HepG2 (cell line): Measurements from ENCODE around the gene SPINK4. TPM values are rescaled to one million over a fixed set of nuclear protein-coding genes. Genes with fewer than 3 reads are reported as not detected.
A peak's percentile ranks its signal among the peaks of the same experiment; 100 is the strongest.

ENCODE experiments used
- ATAC-seq: fragments of 200-7000 bp; cut with Tn5 transposase; 3 replicates; pipeline ENCODE4 v1.9.1; 2020; ENCODE audit warnings: mild to moderate bottlenecking, moderate library complexity
- BruUV-seq: library from RNA; stranded (reverse); fragments of 400-500 nt; replicated peaks from 2 replicates; lab custom pipeline; 2021; lab: Mats Ljungman, UMichigan
- CTCF ChIA-PET: fragments of 300-600 bp; formaldehyde crosslinking; extraction: SDS; loops from one replicate; lab custom pipeline; 2021; ENCODE audit warnings: low total read pairs, inconsistent platforms, low intra/inter-chr PET ratio; lab: Yijun Ruan, JAX
- POLR2A ChIA-PET: fragments of 350-600 bp; sonication (Branson Sonifier 250); formaldehyde crosslinking; loops from one replicate; lab custom pipeline; 2020; ENCODE audit warnings: antibody characterized with exemption, inconsistent platforms; lab: Yijun Ruan, JAX
- DNase-seq: peaks from one replicate; pipeline ENCODE4 v3.0.0-alpha.2; 2015; ENCODE audit warnings: low spot score
- FAIRE-seq: peaks from 3 replicates; lab custom pipeline; 2011; peaks lifted over from hg19 to GRCh38; lab: Jason Lieb, UNC
- H2AFZ ChIP-seq: one replicate; pipeline ENCODE4 v1.6.1; 2011; ENCODE audit warnings: low read length, inconsistent platforms
- H3K27ac ChIP-seq: fragments of 300-600 bp; 3 replicates; pipeline ENCODE4 v1.8.0; 2011; ENCODE audit warnings: mixed run types, mild to moderate bottlenecking, mixed read lengths, low read length, inconsistent platforms; ENCODE audit not compliant: insufficient read depth; ENCODE audit errors: extremely low read length
- H3K27me3 ChIP-seq, 2 experiments: fragments of 200-600 bp in 1 of 2; 2 replicates in 1 of 2; 3 replicates in 1 of 2; pipeline versions ENCODE4 v1.6.0 to v1.8.0; 2011; ENCODE audit warnings: low read length in 2 of 2, mild to moderate bottlenecking in 2 of 2, moderate library complexity in 2 of 2, inconsistent platforms in 1 of 2; ENCODE audit not compliant: insufficient read depth in 2 of 2, control insufficient read depth in 1 of 2
- H3K36me3 ChIP-seq, 2 experiments: fragments of 200-600 bp in 1 of 2; replicated peaks in 1 of 2; 2 replicates in 1 of 2; 3 replicates in 1 of 2; pipeline versions ENCODE4 v1.5.1 to v1.8.0; 2011; ENCODE audit warnings: low read length in 2 of 2, inconsistent platforms in 1 of 2; ENCODE audit not compliant: insufficient read depth in 2 of 2, control insufficient read depth in 1 of 2
- H3K4me1 ChIP-seq: 2 replicates; pipeline ENCODE4 v1.5.1; 2012; ENCODE audit warnings: low read length, inconsistent platforms; ENCODE audit not compliant: insufficient read depth
- H3K4me2 ChIP-seq: 2 replicates; pipeline ENCODE4 v1.6.0; 2011; ENCODE audit warnings: low read depth, low read length, inconsistent platforms
- H3K4me3 ChIP-seq, 3 experiments: fragments of 200-600 bp in 1 of 3; sonication (generic), shearing (Covaris generic) in 1 of 3; replicated peaks in 1 of 3; 2 replicates each; pipeline ENCODE4 v1.5.1; 2011 to 2016; ENCODE audit warnings: low read length in 3 of 3, inconsistent platforms in 2 of 3, low read depth in 2 of 3, mild to moderate bottlenecking in 2 of 3, control low read depth in 1 of 3, mixed read lengths in 1 of 3; ENCODE audit not compliant: insufficient read depth in 1 of 3
- H3K79me2 ChIP-seq: one replicate; pipeline ENCODE4 v1.6.1; 2011; ENCODE audit warnings: low read length, inconsistent platforms; ENCODE audit not compliant: insufficient read depth
- H3K9ac ChIP-seq: 2 replicates; pipeline ENCODE4 v1.6.0; 2011; ENCODE audit warnings: mild to moderate bottlenecking, low read depth, low read length, inconsistent platforms; ENCODE audit not compliant: insufficient read depth
- H3K9me3 ChIP-seq: 2 replicates; pipeline ENCODE4 v1.5.1; 2012; ENCODE audit warnings: mild to moderate bottlenecking, low read length
- H4K20me1 ChIP-seq: 2 replicates; pipeline ENCODE4 v1.6.0; 2011; ENCODE audit warnings: inconsistent platforms, mild to moderate bottlenecking, low read length, moderate library complexity; ENCODE audit not compliant: insufficient read depth
- HHEX ChIP-seq: IDR thresholded peaks from 2 replicates; pipeline ENCODE4 v1.6.1; 2016; ENCODE audit warnings: control low read depth
- NPAS2 ChIP-seq: sonication (generic); formaldehyde crosslinking; IDR thresholded peaks from 2 replicates; pipeline ENCODE4 v1.8.0; 2022; ENCODE audit warnings: mild to moderate bottlenecking, missing genetic modification reagents, borderline replicate concordance
- RBM22 ChIP-seq: fragments of 200-400 bp; formaldehyde crosslinking; optimal IDR thresholded peaks from 2 replicates; pipeline ENCODE3; 2017; ENCODE audit warnings: mild to moderate bottlenecking, low read length, moderate library complexity
- RFXANK ChIP-seq: IDR thresholded peaks from 2 replicates; pipeline ENCODE4 v1.6.1; 2016
- SETDB1 ChIP-seq: sonication (generic); formaldehyde crosslinking; IDR thresholded peaks from 2 replicates; pipeline ENCODE4 v1.5.1; 2020; ENCODE audit warnings: missing genetic modification reagents, mild to moderate bottlenecking, borderline replicate concordance
- ZNF660 ChIP-seq: sonication (generic); formaldehyde crosslinking; IDR thresholded peaks from 2 replicates; pipeline ENCODE4 v1.5.1; 2020; ENCODE audit warnings: mild to moderate bottlenecking, low read depth, missing genetic modification reagents, borderline replicate concordance
- ZNF891 ChIP-seq: sonication (generic); formaldehyde crosslinking; IDR thresholded peaks from 2 replicates; pipeline ENCODE4 v1.5.0; 2020; ENCODE audit warnings: mild to moderate bottlenecking, missing genetic modification reagents
- WGBS: methylation state at CpG from one replicate; pipeline ENCODE4 v1.1.6; 2017; ENCODE audit warnings: low lambda C conversion rate; 5-methylcytosine and 5-hydroxymethylcytosine counted together
- in situ Hi-C: cut with HindIII; loops from 2 replicates; pipeline ENCODE4 v1.10.0; 2017; ENCODE audit warnings: low pct_unique_long_range_greater_than_20kb; ENCODE audit not compliant: extremely low pct_ligation_motif_present
- intact Hi-C: fragments of 100-400 bp; cut with micrococcal nuclease; formaldehyde crosslinking; loops from one replicate; pipeline ENCODE4 v1.10.0; 2022; ENCODE audit not compliant: unreplicated experiment
- polyA plus RNA-seq, 8 experiments: library from polyadenylated mRNA; depleted of rRNA in 3 of 8; stranded (reverse) in 7 of 8; unstranded in 1 of 8; fragments of >200 nt; fragmentation: Illumina TruSeq in 4 of 8; extraction: Trizol in 4 of 8; gene quantifications; 2 replicates each; pipeline versions ENCODE4 v1.2.1 to v1.2.3, GENCODE V29; 2011 to 2016; ENCODE audit warnings: low read depth in 4 of 8, missing spikeins in 1 of 8, mixed read lengths in 1 of 8; ENCODE audit not compliant: insufficient read depth in 1 of 8
- total RNA-seq, 5 experiments: library from RNA; depleted of rRNA; stranded (reverse); fragments of >200 nt; fragmentation: Illumina TruSeq; extraction: Trizol; gene quantifications; 2 replicates each; pipeline ENCODE4 v1.2.3, GENCODE V29; 2016; ENCODE audit warnings: low read depth in 1 of 5

SPINK4 gene
- total and polyA plus RNA-seq, 2 of the 13 experiments (the other 11 are each of a cell fraction or from before 2014, with no cell fraction given): 0.53 to 3.4 TPM

GRCh38 chr9:33295571-33295970 is 55.6 kb downstream of the SPINK4 start:
- in situ Hi-C loops (loop anchor here (10.0 kb wide), 1 partner anchor 169 kb away; no protein-coding TSS in a partner anchor), intact Hi-C loops (no loop called here)
- H2AFZ ChIP-seq: no peak overlapping the region
- ATAC-seq (no peak), FAIRE-seq (no peak), DNase-seq (no peak)
- H4K20me1 ChIP-seq: peaks cover 5% of the 10 kb centered on the region
- no peak overlapping the region for H3K4me2 ChIP-seq
- BruUV-seq: no TSS peak
- TF ChIP-seq SETDB1 (no peak), ZNF891 (CRISPR knock-in tag) (no peak), HHEX (no peak), NPAS2 (CRISPR knock-in tag) (no peak)
- no peak overlapping the region for H3K9ac ChIP-seq
- H3K4me1 ChIP-seq: peaks cover 97% of the 10 kb centered on the region
- no peak overlapping the region for H3K27ac ChIP-seq
- H3K9me3 ChIP-seq: no peaks in the 10 kb centered on the region
- H3K27me3 ChIP-seq: no peaks in the 10 kb centered on the region
- peaks cover 87% of the 10 kb centered on the region for H3K79me2 ChIP-seq
- CTCF ChIA-PET: no interaction called here
- POLR2A ChIA-PET: no interaction called here
- H3K4me3 ChIP-seq: no peak overlapping the region
- H3K36me3 ChIP-seq: peaks cover 12 to 63% of the 10 kb centered on the region in 2 experiments
- 100% methylated on average over 2 of the region's 2 CpGs for WGBS

- ATAC-seq (no peak; the same call in 2 of the 3 replicates), FAIRE-seq (no peak), DNase-seq (no peak)
- ChIA-PET POLR2A (interaction anchor here (0.5 kb wide), 1 partner anchor 19 kb away, joined by 3 read pairs; no protein-coding TSS in a partner anchor), CTCF (no interaction called here)
- H3K27ac ChIP-seq: peak overlapping the region; percentile 20
- H3K4me2 ChIP-seq: peak overlapping the region; percentile 34; the same call in 1 of the 2 replicates
- H3K4me1 ChIP-seq: peaks cover 85% of the 10 kb centered on the region
- no peak overlapping the region for H3K4me3 ChIP-seq
- TF ChIP-seq ZNF660 (no peak), RBM22 (peak; percentile 19), RFXANK (CRISPR knock-in tag) (no peak)
- BruUV-seq: no TSS peak
- intact Hi-C loops (no loop called here), in situ Hi-C loops (loop anchor here (10.0 kb wide), 1 partner anchor 167 kb away; no protein-coding TSS in a partner anchor)
- 40% methylated on average over 1 of the region's 1 CpG for WGBS
- peaks cover 14 to 78% of the 10 kb centered on the region in 2 experiments for H3K36me3 ChIP-seq
- 0 out of 2 replicates have a peak overlapping the region, but pooled peaks have one; percentile 0 for H3K9ac ChIP-seq
- no peaks in the 10 kb centered on the region for H3K27me3 ChIP-seq
- H4K20me1 ChIP-seq: peaks cover 6% of the 10 kb centered on the region
- H3K9me3 ChIP-seq: no peaks in the 10 kb centered on the region
- H3K79me2 ChIP-seq: peaks cover 74% of the 10 kb centered on the region
- H2AFZ ChIP-seq: no peak overlapping the region
These were observed 57.5 kb downstream of the SPINK4 start for GRCh38 chr9:33297432-33297831.

Other genes with a start within 250 kb of the SPINK4 start
- 44.9 and 54.0 TPM in 2 replicates for gene APTX, start 238.5 kb upstream of the SPINK4 start, total RNA-seq (2016; rRNA removed; fragmentation: Illumina TruSeq; extraction: Trizol)
- 22.4 and 23.1 TPM in 2 replicates for gene APTX, start 238.5 kb upstream of the SPINK4 start, polyA plus RNA-seq (2011; rRNA removed)
- 306 and 476 TPM in 2 replicates for gene DNAJA1, start 214.9 kb upstream of the SPINK4 start, total RNA-seq (2016; rRNA removed; fragmentation: Illumina TruSeq; extraction: Trizol)
- 95.9 and 102 TPM in 2 replicates for gene DNAJA1, start 214.9 kb upstream of the SPINK4 start, polyA plus RNA-seq (2011; rRNA removed)
- 36.6 and 51.5 TPM in 2 replicates for gene SMU1, start 163.5 kb upstream of the SPINK4 start, total RNA-seq (2016; rRNA removed; fragmentation: Illumina TruSeq; extraction: Trizol)
- 12.4 and 12.9 TPM in 2 replicates for gene SMU1, start 163.5 kb upstream of the SPINK4 start, polyA plus RNA-seq (2011; rRNA removed)
- 15.7 TPM in 2 replicates for gene B4GALT1, start 72.8 kb upstream of the SPINK4 start, total RNA-seq (2016; rRNA removed; fragmentation: Illumina TruSeq; extraction: Trizol)
- gene B4GALT1, start 72.8 kb upstream of the SPINK4 start, polyA plus RNA-seq (2011; rRNA removed): 33.5 and 37.5 TPM in 2 replicates
- 52.8 and 59.5 TPM in 2 replicates for gene BAG1, start 24.5 kb downstream of the SPINK4 start, total RNA-seq (2016; rRNA removed; fragmentation: Illumina TruSeq; extraction: Trizol)
- gene BAG1, start 24.5 kb downstream of the SPINK4 start, polyA plus RNA-seq (2011; rRNA removed): 18.7 and 23.1 TPM in 2 replicates
- 57.3 and 91.4 TPM in 2 replicates for gene CHMP5, start 24.9 kb downstream of the SPINK4 start, total RNA-seq (2016; rRNA removed; fragmentation: Illumina TruSeq; extraction: Trizol)
- 36.1 and 46.0 TPM in 2 replicates for gene CHMP5, start 24.9 kb downstream of the SPINK4 start, polyA plus RNA-seq (2011; rRNA removed)
- 27.5 and 29.6 TPM in 2 replicates for gene NFX1, start 50.3 kb downstream of the SPINK4 start, total RNA-seq (2016; rRNA removed; fragmentation: Illumina TruSeq; extraction: Trizol)
- 23.5 and 23.9 TPM in 2 replicates for gene NFX1, start 50.3 kb downstream of the SPINK4 start, polyA plus RNA-seq (2011; rRNA removed)
- gene AQP7, start 162.4 kb downstream of the SPINK4 start, total RNA-seq (2016; rRNA removed; fragmentation: Illumina TruSeq; extraction: Trizol): 0.58 and 1.9 TPM in 2 replicates
- 2.1 and 5.6 TPM in 2 replicates for gene AQP7, start 162.4 kb downstream of the SPINK4 start, polyA plus RNA-seq (2011; rRNA removed)
- 0.87 and 1.4 TPM in 2 replicates for gene AQP3, start 207.4 kb downstream of the SPINK4 start, total RNA-seq (2016; rRNA removed; fragmentation: Illumina TruSeq; extraction: Trizol)
- 5.5 and 12.2 TPM in 2 replicates for gene AQP3, start 207.4 kb downstream of the SPINK4 start, polyA plus RNA-seq (2011; rRNA removed)
- 28.6 and 30.2 TPM in 2 replicates for gene NOL6, start 233.8 kb downstream of the SPINK4 start, total RNA-seq (2016; rRNA removed; fragmentation: Illumina TruSeq; extraction: Trizol)
- gene NOL6, start 233.8 kb downstream of the SPINK4 start, polyA plus RNA-seq (2011; rRNA removed): 17.0 and 23.0 TPM in 2 replicates